A549 (cell line): ENCODE measurements around the gene TMBIM1. TPM values are rescaled to one million over a fixed set of nuclear protein-coding genes. Genes with fewer than 3 reads are reported as not detected.

Experiments
- ATAC-seq, 2 experiments: fragments of 200-7000 bp in 1 of 2; fragments of >200 bp in 1 of 2; cut with Nextera tagmentation in 1 of 2; cut with Tn5 transposase in 1 of 2; 3 replicates each; pipeline versions ENCODE4 v1.8.0 to v1.9.1; 2018 to 2020; ENCODE audit warnings: mild to moderate bottlenecking in 1 of 2, moderate library complexity in 1 of 2
- CTCF ChIA-PET: fragments of 300-600 bp; sonication (Branson Sonifier 250); formaldehyde crosslinking; extraction: SDS; loops from one replicate; lab custom pipeline; 2021; ENCODE audit warnings: antibody characterized with exemption, inconsistent platforms; lab: Yijun Ruan, JAX
- POLR2A ChIA-PET: fragments of 350-600 bp; formaldehyde crosslinking; extraction: SDS; loops from one replicate; lab custom pipeline; 2021; ENCODE audit warnings: antibody characterized with exemption, inconsistent platforms; lab: Yijun Ruan, JAX
- DNase-seq, 2 experiments: peaks; one replicate each; pipeline versions ENCODE4 v3.0.0 to v3.0.0-alpha.2; 2011 to 2016; ENCODE audit warnings: low read depth in 1 of 2, low spot score in 1 of 2
- FAIRE-seq: peaks from 2 replicates; lab custom pipeline; 2011; peaks lifted over from hg19 to GRCh38; lab: Jason Lieb, UNC
- H3K27ac ChIP-seq, 2 experiments: fragments of >200 bp; sonication (Bioruptor Twin); formaldehyde crosslinking; 3 replicates each; pipeline ENCODE4 v1.5.1; 2016 to 2017
- H3K4me1 ChIP-seq: fragments of >200 bp; sonication (Bioruptor Twin); formaldehyde crosslinking; 3 replicates; pipeline ENCODE4 v1.6.1; 2016
- H3K4me2 ChIP-seq: fragments of >200 bp; sonication (Bioruptor Twin); formaldehyde crosslinking; 3 replicates; pipeline ENCODE4 v1.6.1; 2016
- H3K4me3 ChIP-seq: fragments of >200 bp; sonication (Bioruptor Twin); formaldehyde crosslinking; 3 replicates; pipeline ENCODE4 v1.5.1; 2016
- H3K9me3 ChIP-seq: fragments of >200 bp; sonication (Bioruptor Twin); formaldehyde crosslinking; 3 replicates; pipeline ENCODE4 v1.6.1; 2016
- BHLHE40 ChIP-seq: IDR thresholded peaks from 2 replicates; pipeline ENCODE4 v1.6.1; 2012; ENCODE audit warnings: low read depth, low read length, inconsistent platforms
- CBX2 ChIP-seq: fragments of 200-600 bp; sonication (generic); IDR thresholded peaks from 2 replicates; pipeline ENCODE4 v1.6.1; 2016; ENCODE audit warnings: low read depth, mild to moderate bottlenecking, borderline replicate concordance
- CBX8 ChIP-seq: fragments of 200-600 bp; sonication (generic); IDR thresholded peaks from 2 replicates; pipeline ENCODE4 v1.6.1; 2016
- CEBPB ChIP-seq, 2 experiments: fragments of >200 bp in 1 of 2; sonication (Bioruptor Twin) in 1 of 2; formaldehyde crosslinking in 1 of 2; IDR thresholded peaks; 2 replicates each; pipeline ENCODE4 v1.6.1; 2012 to 2016
- CHD2 ChIP-seq: fragments of 150-350 bp; IDR thresholded peaks from 2 replicates; pipeline ENCODE4 v1.6.1; 2014; ENCODE audit warnings: low read length; ENCODE audit not compliant: partially characterized antibody
- CTCF ChIP-seq: fragments of >200 bp; sonication (Bioruptor Twin); formaldehyde crosslinking; IDR thresholded peaks from 3 replicates; pipeline ENCODE4 v1.5.1; 2016
- EP300 ChIP-seq, 2 experiments: fragments of >200 bp; sonication (Bioruptor Twin); formaldehyde crosslinking; IDR thresholded peaks; 2 replicates in 1 of 2; 3 replicates in 1 of 2; pipeline ENCODE4 v1.6.1; 2016 to 2017
- FOSB ChIP-seq: fragments of 250-450 bp; sonication (Bioruptor Pico); IDR thresholded peaks from 2 replicates; pipeline ENCODE4 v1.5.0; 2020; ENCODE audit warnings: mild to moderate bottlenecking, moderate library complexity
- FOXS1 ChIP-seq: fragments of 250-450 bp; sonication (Bioruptor Pico); IDR thresholded peaks from 2 replicates; pipeline ENCODE4 v1.5.0; 2020; ENCODE audit warnings: mild to moderate bottlenecking, moderate library complexity
- HDAC2 ChIP-seq: fragments of 200-600 bp; sonication (generic); IDR thresholded peaks from 2 replicates; pipeline ENCODE4 v1.6.1; 2016
- HOXB13 ChIP-seq: fragments of 250-450 bp; sonication (Bioruptor Pico); IDR thresholded peaks from 2 replicates; pipeline ENCODE4 v1.5.0; 2020; ENCODE audit warnings: low read depth, mild to moderate bottlenecking, moderate library complexity
- HOXB5 ChIP-seq: fragments of 250-450 bp; sonication (Bioruptor Pico); IDR thresholded peaks from 2 replicates; pipeline ENCODE4 v1.5.0; 2020; ENCODE audit warnings: mild to moderate bottlenecking, moderate library complexity
- KDM1A ChIP-seq: fragments of 200-600 bp; sonication (generic); IDR thresholded peaks from 2 replicates; pipeline ENCODE4 v1.6.1; 2016; ENCODE audit warnings: low read depth, mild to moderate bottlenecking
- KDM5A ChIP-seq: fragments of 200-600 bp; sonication (generic); IDR thresholded peaks from 2 replicates; pipeline ENCODE4 v1.6.1; 2016; ENCODE audit warnings: antibody characterized with exemption, mild to moderate bottlenecking
- MAFK ChIP-seq: fragments of 450-650 bp; IDR thresholded peaks from 2 replicates; pipeline ENCODE4 v1.6.1; 2014; ENCODE audit not compliant: partially characterized antibody
- MAX ChIP-seq: IDR thresholded peaks from 2 replicates; pipeline ENCODE4 v1.6.1; 2012
- NFE2L2 ChIP-seq: fragments of 150-350 bp; conservative IDR thresholded peaks from 2 replicates; pipeline ENCODE4 v1.6.1; 2014; ENCODE audit warnings: low read length
- RAD21 ChIP-seq, 2 experiments: fragments of >200 bp in 1 of 2; sonication (Bioruptor Twin) in 1 of 2; formaldehyde crosslinking in 1 of 2; IDR thresholded peaks in 1 of 2; conservative IDR thresholded peaks in 1 of 2; 2 replicates in 1 of 2; 3 replicates in 1 of 2; pipeline ENCODE4 v1.6.1; 2012 to 2018; ENCODE audit warnings: inconsistent platforms in 1 of 2
- RARB ChIP-seq: fragments of 250-450 bp; sonication (Bioruptor Pico); IDR thresholded peaks from 2 replicates; pipeline ENCODE4 v1.8.0; 2021; ENCODE audit warnings: mild to moderate bottlenecking, moderate library complexity
- SREBF2 ChIP-seq: fragments of 450-650 bp; IDR thresholded peaks from 2 replicates; pipeline ENCODE4 v1.6.1; 2014; ENCODE audit warnings: mild to moderate bottlenecking, moderate library complexity
- TFCP2L1 ChIP-seq: fragments of 250-450 bp; sonication (Bioruptor Pico); IDR thresholded peaks from 2 replicates; pipeline ENCODE4 v1.5.0; 2021; ENCODE audit warnings: mild to moderate bottlenecking
- TP53 ChIP-seq: fragments of 250-450 bp; sonication (Bioruptor Pico); IDR thresholded peaks from 2 replicates; pipeline ENCODE4 v1.5.0; 2021; ENCODE audit warnings: mild to moderate bottlenecking, moderate library complexity
- USF2 ChIP-seq: fragments of 450-650 bp; IDR thresholded peaks from 2 replicates; pipeline ENCODE4 v1.6.1; 2014; ENCODE audit warnings: antibody characterized with exemption
- ZC3H11A ChIP-seq: fragments of 450-650 bp; IDR thresholded peaks from 2 replicates; pipeline ENCODE4 v1.6.1; 2014; ENCODE audit warnings: antibody characterized with exemption, mild to moderate bottlenecking
- WGBS: methylation state at CpG from one replicate; pipeline ENCODE4 v1.1.6; 2017; ENCODE audit errors: missing lambda C conversion rate; 5-methylcytosine and 5-hydroxymethylcytosine counted together
- polyA plus RNA-seq, 4 experiments: library from polyadenylated mRNA; depleted of rRNA in 3 of 4; stranded (reverse); fragments of >200 nt; fragmentation: RNase III in 1 of 4; extraction: RNeasy Plus Mini Kit Qiagen cat#74134 plus additional on column Dnase treatment in 1 of 4; gene quantifications; 2 replicates in 3 of 4; 3 replicates in 1 of 4; pipeline ENCODE4 v1.2.3, GENCODE V29; 2011 to 2017
- TF ChIP-seq, protein P1 (sequence below): fragments of >200 bp; sonication (Bioruptor Twin); formaldehyde crosslinking; IDR thresholded peaks from 2 replicates; pipeline ENCODE4 v1.6.1; 2016
- TF ChIP-seq, protein P2 (sequence below): fragments of 150-350 bp; IDR thresholded peaks from 2 replicates; pipeline ENCODE4 v1.6.1; 2014; ENCODE audit warnings: low read depth, mild to moderate bottlenecking, low read length

Gene TMBIM1
- polyA plus RNA-seq, 2 of the 4 experiments (the other 2 are of a cell fraction), result 61.4 to 70.4 TPM

- TF ChIP-seq CTCF (no peak), SREBF2 (no peak), BHLHE40 (no peak), CEBPB (IDR thresholded peaks at IDR 0.05) (no peak)
These were observed 55.5 kb downstream of the TMBIM1 start (continued) for GRCh38 chr2:218236829-218237228.

DNA sequence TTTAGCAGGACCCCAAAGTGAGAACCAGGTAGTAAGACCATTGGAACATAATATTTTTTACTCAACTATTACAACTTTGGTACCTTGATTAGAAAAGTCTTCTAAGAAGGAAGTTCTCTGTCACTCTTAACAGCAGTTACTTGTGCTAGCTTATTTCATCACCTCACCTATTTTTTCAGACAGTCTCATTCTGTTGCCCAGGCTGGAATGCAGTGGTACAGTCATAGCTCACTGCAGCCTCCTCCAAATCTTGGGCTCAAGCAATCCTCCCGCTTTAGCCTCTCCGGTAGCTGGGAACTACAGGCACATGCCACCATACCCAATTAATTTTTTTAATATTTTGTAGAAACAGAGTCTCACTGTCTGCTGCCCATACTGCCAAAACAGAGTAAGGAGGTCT lies 57.3 kb downstream of the TMBIM1 start:
- ATAC-seq (no peak), DNase-seq (no peak), FAIRE-seq (no peak)
- ChIA-PET POLR2A (no interaction called here), CTCF (interaction anchor here (0.7 to 1.1 kb wide), 2 partner anchors 18 to 28 kb away, joined by 3 read pairs; no protein-coding TSS in a partner anchor)
- no peak overlapping the region for H3K4me3 ChIP-seq
- peaks cover 16% of the 10 kb centered on the region; the same call in 2 of the 3 replicates for H3K4me1 ChIP-seq
- H3K9me3 ChIP-seq, result no peaks in the 10 kb centered on the region
- no peak overlapping the region for H3K4me2 ChIP-seq
- TF ChIP-seq SREBF2 (no peak), RARB (CRISPR knock-in tag) (no peak), NFE2L2 (no peak), CHD2 (no peak), HOXB5 (no peak), USF2 (no peak), CBX2 (no peak), FOXS1 (no peak), KDM1A (no peak), CTCF (no peak), CBX8 (no peak), RAD21 (conservative IDR thresholded peaks at IDR 0.05 in 1 of 2, IDR thresholded peaks at IDR 0.05 in 1 of 2) (no peak), TFCP2L1 (CRISPR knock-in tag) (no peak), HOXB13 (CRISPR knock-in tag) (no peak)
- TF ChIP-seq, protein P1, sequence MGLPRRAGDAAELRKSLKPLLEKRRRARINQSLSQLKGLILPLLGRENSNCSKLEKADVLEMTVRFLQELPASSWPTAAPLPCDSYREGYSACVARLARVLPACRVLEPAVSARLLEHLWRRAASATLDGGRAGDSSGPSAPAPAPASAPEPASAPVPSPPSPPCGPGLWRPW, result no peak
- TF ChIP-seq, protein P2, sequence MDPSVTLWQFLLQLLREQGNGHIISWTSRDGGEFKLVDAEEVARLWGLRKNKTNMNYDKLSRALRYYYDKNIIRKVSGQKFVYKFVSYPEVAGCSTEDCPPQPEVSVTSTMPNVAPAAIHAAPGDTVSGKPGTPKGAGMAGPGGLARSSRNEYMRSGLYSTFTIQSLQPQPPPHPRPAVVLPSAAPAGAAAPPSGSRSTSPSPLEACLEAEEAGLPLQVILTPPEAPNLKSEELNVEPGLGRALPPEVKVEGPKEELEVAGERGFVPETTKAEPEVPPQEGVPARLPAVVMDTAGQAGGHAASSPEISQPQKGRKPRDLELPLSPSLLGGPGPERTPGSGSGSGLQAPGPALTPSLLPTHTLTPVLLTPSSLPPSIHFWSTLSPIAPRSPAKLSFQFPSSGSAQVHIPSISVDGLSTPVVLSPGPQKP, result no peak
- no peak overlapping the region for H3K27ac ChIP-seq
- 98% methylated on average over 2 of the region's 2 CpGs for WGBS

- TF ChIP-seq MAX (no peak), TFCP2L1 (CRISPR knock-in tag) (no peak), USF2 (no peak), CBX2 (no peak), ZC3H11A (no peak), TP53 (CRISPR knock-in tag) (no peak), FOSB (no peak), HDAC2 (no peak), KDM1A (no peak), SREBF2 (no peak), KDM5A (no peak), MAFK (no peak), RAD21 (conservative IDR thresholded peaks at IDR 0.05 in 1 of 2, IDR thresholded peaks at IDR 0.05 in 1 of 2) (no peak), FOXS1 (no peak), EP300 (IDR thresholded peaks at IDR 0.05) (no peak), BHLHE40 (no peak)
- TF ChIP-seq, protein P1, result no peak
- CTCF ChIA-PET, result interaction anchor here (1.1 kb wide), 1 partner anchor 18 kb away, joined by 3 read pairs; no protein-coding TSS in a partner anchor
- WGBS, result 40% methylated on average over 3 of the region's 3 CpGs
- H3K4me2 ChIP-seq, result no peak overlapping the region
- H3K27ac ChIP-seq, result no peak overlapping the region
- FAIRE-seq (no peak), ATAC-seq (no peak), DNase-seq (no peak)
- peaks cover 21% of the 10 kb centered on the region for H3K4me1 ChIP-seq
- POLR2A ChIA-PET, result no interaction called here
- H3K4me3 ChIP-seq, result no peak overlapping the region
- H3K9me3 ChIP-seq, result no peaks in the 10 kb centered on the region
These were observed 57.8 kb downstream of the TMBIM1 start for GRCh38 chr2:218234521-218234920.
